Naive thymus-derived CD8-positive, alpha-beta T cell (primary cell): ENCODE results near the gene FRMD3. TPM values are rescaled to one million over a fixed set of nuclear protein-coding genes. Genes with fewer than 3 reads are reported as not detected.

Experiments used
- ATAC-seq, 2 donors: fragments of 150-1000 bp; cut with Tn5 transposase in 1 of 2; sonication (Bioruptor Pico), chemical (Tn5 transposase) in 1 of 2; 1 replicate in 1 of 2; 2 replicates in 1 of 2; pipeline ENCODE4 v1.10.0; 2021; ENCODE audit warnings: mild to moderate bottlenecking in 2 of 2, moderate library complexity in 2 of 2
- POLR2A ChIA-PET: fragments of 350-600 bp; sonication (Branson Sonifier 250); formaldehyde crosslinking; loops from one replicate; lab custom pipeline; 2021; ENCODE audit warnings: antibody characterized with exemption; lab: Charles Lee
- DNase-seq, 10 donors: peaks; one replicate each; pipeline versions ENCODE4 v3.0.0 to v3.0.0-alpha.2; 2020 to 2022
- H3K27ac Mint-ChIP-seq, 10 donors: one replicate each; pipeline ENCODE4 v1.8.0; 2020 to 2022; ENCODE audit warnings: mild to moderate bottlenecking in 10 of 10, mixed read lengths in 10 of 10, moderate library complexity in 4 of 10, inconsistent platforms in 1 of 10
- H3K27me3 Mint-ChIP-seq, 5 donors: one replicate each; pipeline ENCODE4 v1.8.0; 2021 to 2022; ENCODE audit warnings: mixed read lengths in 5 of 5
- H3K36me3 Mint-ChIP-seq, 3 donors: one replicate each; pipeline ENCODE4 v1.8.0; 2020 to 2022; ENCODE audit warnings: mixed read lengths in 3 of 3, mild to moderate bottlenecking in 2 of 3, inconsistent platforms in 1 of 3
- H3K4me1 Mint-ChIP-seq, 4 donors: one replicate each; pipeline ENCODE4 v1.8.0; 2021 to 2022; ENCODE audit warnings: mixed read lengths in 4 of 4
- H3K4me3 Mint-ChIP-seq, 10 donors: one replicate each; pipeline ENCODE4 v1.8.0; 2020 to 2022; ENCODE audit warnings: mild to moderate bottlenecking in 10 of 10, mixed read lengths in 10 of 10, moderate library complexity in 6 of 10, inconsistent platforms in 1 of 10
- H3K9me3 Mint-ChIP-seq, 9 donors: one replicate each; pipeline ENCODE4 v1.8.0; 2020 to 2022; ENCODE audit warnings: mixed read lengths in 9 of 9, mild to moderate bottlenecking in 3 of 9, inconsistent platforms in 1 of 9, moderate library complexity in 1 of 9
- polyA plus RNA-seq, 3 donors: library from polyadenylated mRNA; unstranded; fragments of 300-500 nt; fragmentation: Illumina TruSeq; gene quantifications; one replicate each; pipeline ENCODE4 v1.2.3, GENCODE V29; 2021
- total RNA-seq, 8 experiments: library from RNA in 2 of 8; stranded (reverse) in 2 of 8; gene quantifications; one replicate each; pipeline ENCODE4 v1.2.3 and lab custom pipeline; 2021 to 2026

FRMD3 gene
- total and polyA plus RNA-seq, 5 experiments from 2014 or later = 0.08 to 0.74 (median 0.52) TPM; not detected in 2

GRCh38 chr9:83299571-83299970 lies 238.6 kb downstream of the FRMD3 start:
- POLR2A ChIA-PET = no interaction called here
- DNase-seq (no peak), ATAC-seq (no peak)
- Mint-ChIP-seq H3K9me3 (peaks cover 0 to 3% (median 0%) of the 10 kb centered on the region in 9 donors), H3K27ac (no peak overlapping the region), H3K27me3 (no peaks in the 10 kb centered on the region), H3K4me3 (no peak overlapping the region), H3K36me3 (peaks cover 8 to 13% (median 11%) of the 10 kb centered on the region in 3 donors), H3K4me1 (no peaks in the 10 kb centered on the region)

- no peak overlapping the region for H3K27ac Mint-ChIP-seq
- no peaks in the 10 kb centered on the region for H3K27me3 Mint-ChIP-seq
- POLR2A ChIA-PET = no interaction called here
- ATAC-seq = no peak
- H3K36me3 Mint-ChIP-seq = peaks cover 8 to 12% (median 11%) of the 10 kb centered on the region in 3 donors
- DNase-seq = no peak
- no peak overlapping the region for H3K4me3 Mint-ChIP-seq
- no peaks in the 10 kb centered on the region for H3K4me1 Mint-ChIP-seq
- peaks cover 0 to 3% (median 0%) of the 10 kb centered on the region in 9 donors for H3K9me3 Mint-ChIP-seq
Measured at GRCh38 chr9:83299094-83299493, 239.1 kb downstream of the FRMD3 start.

GRCh38 chr9:83296123-83296522 lies 242.1 kb downstream of the FRMD3 start:
- no peak overlapping the region for H3K4me3 Mint-ChIP-seq
- H3K9me3 Mint-ChIP-seq = peaks cover 0 to 3% (median 0%) of the 10 kb centered on the region in 9 donors
- H3K27ac Mint-ChIP-seq = no peak overlapping the region
- no peaks in the 10 kb centered on the region for H3K27me3 Mint-ChIP-seq
- H3K36me3 Mint-ChIP-seq = peaks cover 8 to 12% (median 11%) of the 10 kb centered on the region in 3 donors
- no peaks in the 10 kb centered on the region for H3K4me1 Mint-ChIP-seq
- POLR2A ChIA-PET = no interaction called here
- DNase-seq = no peak
- no peak for ATAC-seq

GRCh38 chr9:83294816-83295215 lies 243.4 kb downstream of the FRMD3 start:
- Mint-ChIP-seq H3K27me3 (no peaks in the 10 kb centered on the region), H3K9me3 (peaks cover 0 to 3% (median 0%) of the 10 kb centered on the region in 9 donors), H3K36me3 (peaks cover 8 to 12% (median 11%) of the 10 kb centered on the region in 3 donors), H3K4me1 (no peaks in the 10 kb centered on the region), H3K4me3 (no peak overlapping the region), H3K27ac (no peak overlapping the region)
- POLR2A ChIA-PET = no interaction called here
- ATAC-seq (no peak), DNase-seq (no peak)

- no peaks in the 10 kb centered on the region for H3K27me3 Mint-ChIP-seq
- H3K4me1 Mint-ChIP-seq = no peaks in the 10 kb centered on the region
- H3K9me3 Mint-ChIP-seq = peaks cover 0 to 3% (median 0%) of the 10 kb centered on the region in 9 donors
- POLR2A ChIA-PET = no interaction called here
- no peak for ATAC-seq
- DNase-seq = no peak
- peaks cover 0 to 2% (median 2%) of the 10 kb centered on the region in 3 donors for H3K36me3 Mint-ChIP-seq
- no peak overlapping the region for H3K4me3 Mint-ChIP-seq
- no peak overlapping the region for H3K27ac Mint-ChIP-seq
Measured at GRCh38 chr9:83291196-83291595, 247.0 kb downstream of the FRMD3 start.

- DNase-seq (no peak), ATAC-seq (no peak)
- Mint-ChIP-seq H3K4me1 (no peaks in the 10 kb centered on the region), H3K27me3 (no peaks in the 10 kb centered on the region), H3K9me3 (no peaks in the 10 kb centered on the region), H3K4me3 (no peak overlapping the region), H3K27ac (no peak overlapping the region), H3K36me3 (peaks cover 0 to 2% (median 2%) of the 10 kb centered on the region in 3 donors)
- POLR2A ChIA-PET = no interaction called here
Measured at GRCh38 chr9:83290692-83291091, 247.5 kb downstream of the FRMD3 start.

GRCh38 chr9:83287021-83287420 lies 251.2 kb downstream of the FRMD3 start:
- H3K27me3 Mint-ChIP-seq = no peaks in the 10 kb centered on the region
- H3K27ac Mint-ChIP-seq = no peak overlapping the region
- H3K4me3 Mint-ChIP-seq = no peak overlapping the region
- H3K9me3 Mint-ChIP-seq = no peaks in the 10 kb centered on the region
- no peaks in the 10 kb centered on the region for H3K4me1 Mint-ChIP-seq
- DNase-seq (no peak), ATAC-seq (no peak)
- POLR2A ChIA-PET = no interaction called here
- H3K36me3 Mint-ChIP-seq = peaks cover 0 to 2% (median 0%) of the 10 kb centered on the region in 3 donors

- POLR2A ChIA-PET = no interaction called here
- no peak overlapping the region for H3K27ac Mint-ChIP-seq
- H3K4me3 Mint-ChIP-seq = no peak overlapping the region
- no peak for DNase-seq
- H3K4me1 Mint-ChIP-seq = no peaks in the 10 kb centered on the region
- H3K36me3 Mint-ChIP-seq = peaks cover 0 to 2% (median 0%) of the 10 kb centered on the region in 3 donors
- ATAC-seq = no peak
- H3K9me3 Mint-ChIP-seq = no peaks in the 10 kb centered on the region
- H3K27me3 Mint-ChIP-seq = no peaks in the 10 kb centered on the region
Measured at GRCh38 chr9:83285445-83286225, 252.6 kb downstream of the FRMD3 start.

GRCh38 chr9:83284746-83285145 lies 253.5 kb downstream of the FRMD3 start:
- no peak overlapping the region for H3K27ac Mint-ChIP-seq
- peaks cover 0 to 3% (median 2%) of the 10 kb centered on the region in 3 donors for H3K36me3 Mint-ChIP-seq
- H3K4me1 Mint-ChIP-seq = no peaks in the 10 kb centered on the region
- POLR2A ChIA-PET = no interaction called here
- H3K27me3 Mint-ChIP-seq = no peaks in the 10 kb centered on the region
- H3K4me3 Mint-ChIP-seq = no peak overlapping the region
- no peaks in the 10 kb centered on the region for H3K9me3 Mint-ChIP-seq
- ATAC-seq (no peak), DNase-seq (no peak)

GRCh38 chr9:83283528-83283927 lies 254.7 kb downstream of the FRMD3 start:
- H3K27ac Mint-ChIP-seq = no peak overlapping the region
- no peak overlapping the region for H3K4me3 Mint-ChIP-seq
- peaks cover 0 to 8% (median 0%) of the 10 kb centered on the region in 3 donors for H3K36me3 Mint-ChIP-seq
- H3K27me3 Mint-ChIP-seq = no peaks in the 10 kb centered on the region
- ATAC-seq (no peak), DNase-seq (no peak)
- POLR2A ChIA-PET = no interaction called here
- H3K9me3 Mint-ChIP-seq = peaks cover 0 to 3% (median 0%) of the 10 kb centered on the region in 9 donors
- no peaks in the 10 kb centered on the region for H3K4me1 Mint-ChIP-seq

- Mint-ChIP-seq H3K27ac (no peak overlapping the region), H3K4me1 (no peaks in the 10 kb centered on the region), H3K27me3 (no peaks in the 10 kb centered on the region), H3K9me3 (peaks cover 0 to 3% (median 0%) of the 10 kb centered on the region in 9 donors), H3K36me3 (peaks cover 0 to 8% (median 0%) of the 10 kb centered on the region in 3 donors), H3K4me3 (no peak overlapping the region)
- POLR2A ChIA-PET = no interaction called here
- DNase-seq = no peak
- ATAC-seq = no peak
Measured at GRCh38 chr9:83281306-83282255, 256.6 kb downstream of the FRMD3 start.

- ATAC-seq (no peak), DNase-seq (no peak)
- Mint-ChIP-seq H3K27ac (no peak overlapping the region), H3K4me3 (no peak overlapping the region), H3K4me1 (no peaks in the 10 kb centered on the region), H3K9me3 (peaks cover 0 to 3% (median 0%) of the 10 kb centered on the region in 9 donors), H3K36me3 (peaks cover 0 to 8% (median 0%) of the 10 kb centered on the region in 3 donors), H3K27me3 (no peaks in the 10 kb centered on the region)
- POLR2A ChIA-PET = no interaction called here
Measured at GRCh38 chr9:83280790-83281189, 257.4 kb downstream of the FRMD3 start.

- DNase-seq (no peak), ATAC-seq (no peak)
- POLR2A ChIA-PET = no interaction called here
- Mint-ChIP-seq H3K36me3 (peaks cover 0 to 8% (median 0%) of the 10 kb centered on the region in 3 donors), H3K4me1 (no peaks in the 10 kb centered on the region), H3K27me3 (no peaks in the 10 kb centered on the region), H3K4me3 (no peak overlapping the region), H3K9me3 (peaks cover 0 to 3% (median 0%) of the 10 kb centered on the region in 9 donors), H3K27ac (no peak overlapping the region)
Measured at GRCh38 chr9:83280268-83280667, 257.9 kb downstream of the FRMD3 start.
